HG03354 (cell line): ENCODE results near the gene TESK1.

Experiments
- ATAC-seq: cut with Tn5 transposase; IDR thresholded peaks from one replicate; pipeline ENCODE4 v1.9.1; 2021; ENCODE audit warnings: mild to moderate bottlenecking; ENCODE audit not compliant: unreplicated experiment, poor library complexity, severe bottlenecking

Gene TESK1

DNA sequence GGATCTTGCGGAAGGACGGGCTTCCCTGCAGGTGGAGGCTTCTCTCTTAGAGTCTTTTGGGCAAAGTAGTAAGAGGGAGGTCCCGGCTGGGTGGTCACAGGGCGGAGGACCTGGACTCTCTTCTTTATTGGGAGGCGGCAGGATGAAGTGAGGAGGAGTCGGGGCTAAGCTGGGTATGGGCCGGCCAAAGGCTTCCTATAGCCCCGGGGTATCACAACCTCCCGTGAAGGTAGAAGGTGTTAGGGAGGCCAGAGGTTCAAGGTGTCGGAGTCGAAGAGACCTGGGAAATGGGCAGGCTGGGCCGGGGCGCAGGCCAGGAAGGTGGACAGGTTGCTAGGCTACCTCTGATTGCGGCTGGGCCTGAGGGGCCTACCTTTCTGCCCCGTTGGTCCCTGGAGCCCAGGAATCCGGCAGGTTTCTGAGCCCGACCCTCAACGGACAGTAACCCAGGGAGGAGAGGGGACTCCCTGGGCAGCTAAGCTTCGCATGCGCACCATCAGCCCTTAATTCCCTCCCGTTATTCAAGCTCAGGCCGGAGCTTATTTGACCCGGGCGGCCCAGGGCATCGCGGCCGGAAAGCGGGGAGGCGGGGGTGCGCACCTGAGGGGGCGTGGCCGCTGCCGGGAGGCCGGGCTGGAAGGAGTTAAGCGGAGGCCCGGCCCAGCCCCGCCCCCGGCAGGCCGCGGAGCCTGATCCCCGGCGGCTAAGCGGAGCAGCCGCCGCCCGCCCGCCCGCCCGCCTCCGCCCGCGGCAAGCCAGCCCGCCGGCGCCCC, at the start of gene TESK1:
Gene TESK1 (plus strand): TSS at position 685 of the 773 bp plus-strand sequence. CDS start 358 bp downstream, outside the sequence.
- ATAC-seq = peak; percentile 54

DNA sequence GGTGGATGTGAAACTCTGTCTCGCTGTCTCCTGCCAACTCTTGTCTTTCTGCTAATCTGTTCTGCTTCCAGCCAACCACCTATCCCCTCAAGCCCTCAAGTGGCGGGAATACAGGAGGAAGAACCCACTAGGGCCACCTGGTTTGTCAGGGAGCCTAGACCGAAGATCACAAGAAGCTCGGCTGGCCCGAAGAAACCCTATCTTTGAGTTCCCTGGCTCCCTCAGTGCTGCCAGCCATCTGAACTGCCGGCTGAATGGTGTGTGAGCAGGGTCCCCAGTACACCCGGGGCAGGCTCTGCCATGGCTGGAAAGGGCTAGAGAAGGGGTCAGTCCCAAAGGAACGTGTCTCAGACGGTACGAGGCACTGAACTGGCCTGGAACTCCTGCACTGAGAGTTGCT, 49.2 kb upstream of the TESK1 start:
- ATAC-seq = no peak

DNA sequence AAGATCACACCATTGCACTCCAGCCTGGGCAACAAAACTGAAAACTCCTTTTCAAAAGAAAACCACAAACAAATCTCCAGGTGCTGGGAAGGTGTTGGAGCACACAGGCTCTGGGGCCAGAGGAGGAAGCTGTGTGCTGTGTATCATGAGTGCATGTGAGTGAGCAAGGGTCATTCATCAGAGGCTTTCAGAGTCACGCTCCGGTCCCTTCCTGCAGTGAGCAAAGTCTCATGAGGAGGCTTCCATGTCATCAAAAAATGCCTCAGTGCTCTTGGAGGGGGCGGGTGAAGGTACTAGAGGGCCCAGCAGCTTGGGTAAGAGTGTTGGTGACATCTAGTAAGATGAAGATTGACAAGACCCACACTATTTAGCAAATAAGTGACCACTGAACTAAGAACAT, 48.3 kb upstream of the TESK1 start:
- ATAC-seq = no peak

- no peak for ATAC-seq
These were observed 47.7 kb upstream of the TESK1 start for GRCh38 chr9:35557320-35557719.

GRCh38 chr9:35558185-35558584, 46.9 kb upstream of the TESK1 start:
- ATAC-seq = no peak

GRCh38 chr9:35559792-35560530, 45.1 kb upstream of the TESK1 start:
- ATAC-seq = no peak

- no peak for ATAC-seq
These were observed 44.3 kb upstream of the TESK1 start for GRCh38 chr9:35560625-35561337.

DNA sequence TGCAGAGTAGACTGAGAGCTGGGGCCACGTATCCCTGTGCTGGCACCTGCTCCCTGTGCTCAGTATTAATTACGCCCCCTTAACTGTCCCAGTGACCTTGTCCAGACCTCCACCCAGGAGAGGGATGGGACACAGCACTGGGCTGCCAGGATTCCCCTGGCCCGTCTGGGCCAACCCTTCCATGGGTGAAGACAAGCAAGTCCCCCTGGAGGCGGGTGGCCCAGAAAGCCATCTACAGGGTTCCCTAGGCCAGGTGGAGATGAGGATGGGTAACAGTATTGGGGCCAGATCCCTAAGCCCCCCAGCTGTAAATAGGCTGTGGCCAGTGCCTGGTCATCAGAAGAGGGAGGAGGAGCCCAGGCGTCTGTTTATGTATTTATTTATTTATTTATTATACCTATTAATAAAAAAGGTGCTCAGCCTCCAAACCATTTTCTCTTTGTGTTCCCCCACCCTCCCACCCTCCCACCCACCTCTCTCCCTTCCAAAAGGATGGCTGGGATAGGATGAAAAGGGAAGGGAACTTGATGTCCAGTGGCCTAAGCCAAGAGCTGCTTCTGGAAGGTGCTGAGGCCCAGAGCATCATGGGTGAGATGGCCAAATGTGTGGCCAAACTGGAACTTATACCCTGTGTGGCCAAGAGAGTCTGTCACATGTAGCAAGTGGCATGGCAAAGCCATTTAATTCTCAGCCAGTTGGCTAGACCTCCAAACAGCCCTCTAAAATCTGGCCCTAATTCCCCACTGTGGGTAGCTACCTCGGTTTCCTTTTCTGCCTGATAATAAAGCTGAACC, 43.4 kb upstream of the TESK1 start:
- no peak for ATAC-seq

- ATAC-seq = no peak
These were observed 41.9 kb upstream of the TESK1 start for GRCh38 chr9:35562895-35563780.

- no peak for ATAC-seq
These were observed 41.3 kb upstream of the TESK1 start for GRCh38 chr9:35563791-35564197.

DNA sequence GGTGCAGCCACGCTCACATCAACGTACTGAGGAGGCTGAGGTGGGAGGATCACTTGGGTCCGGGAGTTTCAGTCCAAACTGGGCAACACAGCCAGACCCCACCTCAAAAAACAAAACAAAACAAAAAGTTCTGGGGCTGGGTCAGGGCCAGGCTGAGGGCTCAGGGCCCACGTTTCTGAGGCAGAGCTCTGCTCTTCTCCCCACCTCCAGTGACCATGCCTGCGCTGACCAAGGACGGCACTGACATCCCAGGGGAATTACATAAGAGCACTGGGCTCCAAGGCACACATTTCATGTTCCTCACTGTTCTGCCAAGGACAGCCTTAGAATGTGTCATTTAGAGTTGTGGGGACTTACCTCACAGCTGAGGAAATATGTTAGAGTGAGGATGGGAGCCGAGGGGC, 40.4 kb upstream of the TESK1 start:
- ATAC-seq = no peak

GRCh38 chr9:35566417-35566816, 38.6 kb upstream of the TESK1 start:
- ATAC-seq = no peak

- ATAC-seq = no peak
These were observed 36.9 kb upstream of the TESK1 start for GRCh38 chr9:35568196-35568595.

GRCh38 chr9:35569206-35569605, 35.9 kb upstream of the TESK1 start:
- ATAC-seq = peak; percentile 73

DNA sequence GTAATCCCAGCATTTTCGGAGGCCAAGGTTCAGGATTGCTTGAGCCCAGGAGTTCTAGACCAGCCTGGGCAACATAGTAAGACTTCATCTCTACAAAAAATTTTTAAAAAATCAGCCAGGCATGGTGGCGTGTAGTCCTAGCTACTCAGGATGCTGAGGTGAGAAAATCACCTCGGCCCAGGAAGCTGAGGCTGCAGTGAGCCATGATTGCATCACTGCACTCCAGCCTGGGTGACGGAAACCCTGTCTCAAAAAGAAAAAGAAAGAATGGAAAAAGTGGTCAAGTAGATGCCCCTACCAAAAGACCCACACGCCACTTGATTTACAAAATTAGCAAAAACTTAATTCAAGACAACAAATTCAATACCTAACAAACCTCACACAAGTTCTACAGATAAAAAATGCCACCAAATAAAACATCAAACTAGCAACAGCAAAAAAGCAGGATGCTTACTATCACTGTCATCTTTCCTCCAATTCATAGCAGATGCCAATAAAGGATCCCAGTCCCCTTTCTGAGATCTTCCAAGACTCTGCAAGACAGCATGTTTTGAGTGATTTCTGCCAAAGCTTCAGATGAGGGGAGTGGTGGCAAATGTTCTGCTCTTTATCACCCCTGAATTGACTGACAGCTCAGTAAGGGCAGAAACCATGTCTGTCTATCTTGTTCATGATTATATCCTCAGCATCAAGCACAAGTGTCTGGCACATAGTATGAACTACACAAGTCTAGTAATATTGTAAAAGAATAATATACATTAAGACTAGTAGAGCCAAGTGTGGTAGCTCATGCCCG, 34.2 kb upstream of the TESK1 start:
- ATAC-seq = no peak

- ATAC-seq = no peak
These were observed 30.4 kb upstream of the TESK1 start for GRCh38 chr9:35574578-35575122.

- ATAC-seq = no peak
These were observed 29.6 kb upstream of the TESK1 start for GRCh38 chr9:35575478-35575877.

DNA sequence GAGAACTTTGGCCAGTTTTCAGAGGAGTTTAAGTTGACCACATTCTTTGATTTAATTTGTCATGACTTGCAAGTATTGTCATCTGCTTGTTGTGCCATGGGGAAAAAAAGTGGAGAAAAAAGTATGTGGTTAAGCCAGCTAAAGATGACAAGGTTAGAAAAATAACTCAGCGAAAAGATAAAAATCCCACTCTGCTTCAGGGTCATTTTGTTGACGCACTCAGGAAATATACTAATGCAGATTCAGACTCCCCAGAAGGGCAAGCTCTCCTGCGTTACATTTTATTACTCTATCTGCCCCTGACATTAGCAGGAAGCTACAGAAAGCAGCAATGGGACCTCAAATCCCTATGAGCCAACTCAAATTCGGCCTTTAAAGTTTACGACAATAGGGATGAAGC, 27.6 kb upstream of the TESK1 start:
- no peak for ATAC-seq
